ENCODE measurements around the gene EDEM2. TPM values are rescaled to one million over a fixed set of nuclear protein-coding genes. Genes with fewer than 3 reads are reported as not detected.

EDEM2 gene
- total RNA-seq, 1 donor from 2014 or later, result 10.8 TPM

DNA sequence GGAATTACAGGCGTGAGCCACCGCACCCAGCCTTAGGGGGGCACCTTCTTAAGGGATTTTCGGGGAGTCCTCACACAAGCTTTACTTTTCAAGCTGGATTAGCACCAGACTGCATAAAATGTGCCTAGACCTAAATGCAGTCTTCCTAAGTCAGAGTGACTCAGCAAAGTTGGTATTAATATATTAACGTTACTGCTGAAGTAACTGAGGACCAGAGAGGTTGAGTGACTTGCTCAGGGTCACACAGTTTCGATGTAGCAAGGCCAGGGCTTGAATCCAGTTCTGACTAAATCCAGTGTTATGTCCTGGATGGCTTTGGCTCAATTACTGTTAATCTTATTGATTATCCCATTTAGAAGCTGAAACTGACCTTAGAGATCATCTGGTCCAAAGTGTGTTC lies 13.4 kb downstream of the EDEM2 start:
- H3K27ac Mint-ChIP-seq (ENCODE audit: unreplicated experiment), result no peak overlapping the region
- H3K4me1 Mint-ChIP-seq (ENCODE audit: low read depth, unreplicated experiment), result no peaks in the 10 kb centered on the region
- no peaks in the 10 kb centered on the region for H3K36me3 Mint-ChIP-seq (ENCODE audit: unreplicated experiment)
- TF ChIP-seq, protein P1, sequence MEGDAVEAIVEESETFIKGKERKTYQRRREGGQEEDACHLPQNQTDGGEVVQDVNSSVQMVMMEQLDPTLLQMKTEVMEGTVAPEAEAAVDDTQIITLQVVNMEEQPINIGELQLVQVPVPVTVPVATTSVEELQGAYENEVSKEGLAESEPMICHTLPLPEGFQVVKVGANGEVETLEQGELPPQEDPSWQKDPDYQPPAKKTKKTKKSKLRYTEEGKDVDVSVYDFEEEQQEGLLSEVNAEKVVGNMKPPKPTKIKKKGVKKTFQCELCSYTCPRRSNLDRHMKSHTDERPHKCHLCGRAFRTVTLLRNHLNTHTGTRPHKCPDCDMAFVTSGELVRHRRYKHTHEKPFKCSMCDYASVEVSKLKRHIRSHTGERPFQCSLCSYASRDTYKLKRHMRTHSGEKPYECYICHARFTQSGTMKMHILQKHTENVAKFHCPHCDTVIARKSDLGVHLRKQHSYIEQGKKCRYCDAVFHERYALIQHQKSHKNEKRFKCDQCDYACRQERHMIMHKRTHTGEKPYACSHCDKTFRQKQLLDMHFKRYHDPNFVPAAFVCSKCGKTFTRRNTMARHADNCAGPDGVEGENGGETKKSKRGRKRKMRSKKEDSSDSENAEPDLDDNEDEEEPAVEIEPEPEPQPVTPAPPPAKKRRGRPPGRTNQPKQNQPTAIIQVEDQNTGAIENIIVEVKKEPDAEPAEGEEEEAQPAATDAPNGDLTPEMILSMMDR (IDR thresholded peaks at IDR 0.05; ENCODE audit: partially characterized antibody, unreplicated experiment), result no peak
- no peak for DNase-seq
- no peaks in the 10 kb centered on the region for H3K9me3 Mint-ChIP-seq (ENCODE audit: unreplicated experiment)
- H3K27me3 Mint-ChIP-seq (ENCODE audit: unreplicated experiment), result peaks cover 2% of the 10 kb centered on the region
- H3K4me3 Mint-ChIP-seq (ENCODE audit: unreplicated experiment), result no peak overlapping the region

DNA sequence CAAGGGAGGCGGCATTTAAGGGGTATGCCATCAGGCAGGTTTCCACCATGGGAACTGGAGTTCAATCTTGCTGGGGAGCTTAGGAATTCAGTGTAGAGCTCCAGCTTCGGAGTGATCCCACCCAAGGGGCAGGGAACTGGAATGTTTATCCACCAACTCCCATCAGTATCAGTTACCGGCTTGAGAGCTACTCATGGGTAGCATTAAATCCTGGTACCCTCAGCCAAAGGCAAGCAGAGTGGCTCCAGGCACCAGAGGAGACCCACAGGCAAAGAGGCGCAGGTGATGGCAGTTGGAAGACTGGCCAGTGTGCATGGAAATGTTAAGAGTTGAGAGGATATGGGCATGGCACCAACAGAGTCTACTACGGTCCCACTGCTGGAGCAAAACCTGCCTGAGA lies 14.1 kb downstream of the EDEM2 start:
- H3K9me3 Mint-ChIP-seq (ENCODE audit: unreplicated experiment), result no peaks in the 10 kb centered on the region
- no peak overlapping the region for H3K27ac Mint-ChIP-seq (ENCODE audit: unreplicated experiment)
- TF ChIP-seq, protein P1 (IDR thresholded peaks at IDR 0.05; ENCODE audit: partially characterized antibody, unreplicated experiment), result no peak
- H3K4me1 Mint-ChIP-seq (ENCODE audit: low read depth, unreplicated experiment), result no peaks in the 10 kb centered on the region
- H3K27me3 Mint-ChIP-seq (ENCODE audit: unreplicated experiment), result peaks cover 2% of the 10 kb centered on the region
- no peak overlapping the region for H3K4me3 Mint-ChIP-seq (ENCODE audit: unreplicated experiment)
- no peak for DNase-seq
- no peaks in the 10 kb centered on the region for H3K36me3 Mint-ChIP-seq (ENCODE audit: unreplicated experiment)

DNA sequence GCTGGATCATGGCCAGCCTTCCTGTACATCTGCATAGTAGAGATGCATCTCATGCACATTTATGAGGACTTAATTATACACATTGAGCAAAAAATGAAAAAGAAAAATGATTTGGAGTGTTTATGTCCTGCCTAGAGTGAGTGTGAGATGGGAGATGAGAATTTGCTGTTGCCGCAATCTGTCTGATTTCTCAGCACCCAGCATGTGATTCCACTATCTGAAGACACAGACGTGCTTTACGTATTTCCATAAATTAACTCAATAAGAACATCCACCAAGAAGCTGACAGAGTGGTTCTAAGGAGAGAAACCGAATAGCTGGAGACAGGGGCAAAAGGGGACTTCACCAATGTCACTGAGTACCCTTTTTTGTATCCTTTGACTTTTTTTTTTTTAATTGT lies 15.2 kb downstream of the EDEM2 start:
- Mint-ChIP-seq H3K36me3 (ENCODE audit: unreplicated experiment) (no peaks in the 10 kb centered on the region), H3K4me1 (ENCODE audit: low read depth, unreplicated experiment) (no peaks in the 10 kb centered on the region), H3K9me3 (ENCODE audit: unreplicated experiment) (peaks cover 1% of the 10 kb centered on the region), H3K27me3 (ENCODE audit: unreplicated experiment) (peaks cover 2% of the 10 kb centered on the region), H3K4me3 (ENCODE audit: unreplicated experiment) (no peak overlapping the region), H3K27ac (ENCODE audit: unreplicated experiment) (no peak overlapping the region)
- no peak for DNase-seq
- TF ChIP-seq, protein P1 (IDR thresholded peaks at IDR 0.05; ENCODE audit: partially characterized antibody, unreplicated experiment), result no peak

DNA sequence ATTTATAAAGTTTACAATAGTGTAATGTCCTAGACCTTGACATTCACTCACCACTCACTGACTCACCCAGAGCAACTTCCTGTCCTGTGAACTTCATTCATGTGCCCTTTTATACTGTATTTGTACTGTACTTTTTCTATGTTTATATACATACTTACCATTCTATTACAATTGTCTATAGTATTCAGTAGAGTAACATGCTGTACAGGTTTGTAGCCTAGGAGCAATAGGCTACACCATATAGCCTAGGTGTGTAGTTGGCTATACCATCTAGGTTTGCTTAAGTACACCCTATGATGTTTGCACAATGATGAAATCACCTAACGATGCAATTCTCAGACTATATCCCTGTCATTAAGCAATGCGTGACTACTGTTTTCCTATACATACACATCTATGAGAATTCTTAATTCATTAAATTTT lies 17.5 kb downstream of the EDEM2 start:
- Mint-ChIP-seq H3K4me3 (ENCODE audit: unreplicated experiment) (no peak overlapping the region), H3K4me1 (ENCODE audit: low read depth, unreplicated experiment) (no peaks in the 10 kb centered on the region), H3K27me3 (ENCODE audit: unreplicated experiment) (peaks cover 2% of the 10 kb centered on the region), H3K36me3 (ENCODE audit: unreplicated experiment) (no peaks in the 10 kb centered on the region), H3K9me3 (ENCODE audit: unreplicated experiment) (peaks cover 2% of the 10 kb centered on the region), H3K27ac (ENCODE audit: unreplicated experiment) (no peak overlapping the region)
- TF ChIP-seq, protein P1 (IDR thresholded peaks at IDR 0.05; ENCODE audit: partially characterized antibody, unreplicated experiment), result no peak
- DNase-seq, result no peak

DNA sequence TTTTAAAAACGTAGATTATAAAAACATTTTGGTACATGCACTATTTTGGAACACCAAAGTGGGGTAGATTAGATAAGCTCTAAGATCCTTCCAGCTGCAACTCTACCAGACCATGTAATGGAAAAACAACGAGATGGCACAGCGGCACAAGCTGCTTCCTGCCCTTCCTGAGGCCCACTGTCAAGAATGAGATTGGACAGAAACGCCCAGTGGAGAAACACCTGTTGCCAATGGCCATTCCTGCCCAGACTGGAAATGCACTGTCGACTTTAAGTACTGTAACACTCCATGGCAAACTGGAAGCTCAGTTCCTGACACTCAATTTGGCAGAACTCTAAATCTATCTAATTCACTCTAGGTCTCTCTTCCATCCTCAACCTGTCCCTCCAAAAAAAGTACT lies 21.4 kb downstream of the EDEM2 start:
- TF ChIP-seq, protein P1 (IDR thresholded peaks at IDR 0.05; ENCODE audit: partially characterized antibody, unreplicated experiment), result no peak
- no peaks in the 10 kb centered on the region for H3K4me1 Mint-ChIP-seq (ENCODE audit: low read depth, unreplicated experiment)
- no peaks in the 10 kb centered on the region for H3K27me3 Mint-ChIP-seq (ENCODE audit: unreplicated experiment)
- H3K4me3 Mint-ChIP-seq (ENCODE audit: unreplicated experiment), result no peak overlapping the region
- peaks cover 2% of the 10 kb centered on the region for H3K9me3 Mint-ChIP-seq (ENCODE audit: unreplicated experiment)
- H3K36me3 Mint-ChIP-seq (ENCODE audit: unreplicated experiment), result no peaks in the 10 kb centered on the region
- no peak for DNase-seq
- H3K27ac Mint-ChIP-seq (ENCODE audit: unreplicated experiment), result no peak overlapping the region

All from glutamatergic neuron (in vitro differentiated cells).